GM12878 (cell line): ENCODE results near the gene SERPINA6. TPM values are rescaled to one million over a fixed set of nuclear protein-coding genes. Genes with fewer than 3 reads are reported as not detected.
A peak's percentile ranks its signal among the peaks of the same experiment; 100 is the strongest.

Source experiments
- ATAC-seq: fragments of 200-7000 bp; cut with Tn5 transposase; 3 replicates; pipeline ENCODE4 v1.9.1; 2020; ENCODE audit warnings: mild to moderate bottlenecking, moderate library complexity
- BruUV-seq: library from RNA; stranded (reverse); fragments of 400-500 nt; replicated peaks from 2 replicates; lab custom pipeline; 2021; lab: Mats Ljungman, UMichigan
- CTCF ChIA-PET: fragments of 300-600 bp; sonication (Branson Sonifier 250); formaldehyde crosslinking; extraction: SDS; loops from one replicate; lab custom pipeline; 2021; ENCODE audit warnings: inconsistent platforms; lab: Yijun Ruan, JAX
- POLR2A ChIA-PET: fragments of 350-600 bp; formaldehyde crosslinking; extraction: SDS; loops from one replicate; lab custom pipeline; 2021; ENCODE audit warnings: inconsistent platforms; lab: Charles Lee
- RAD21 ChIA-PET: fragments of 300-600 bp; sonication (Branson Sonifier 250); formaldehyde crosslinking; loops from one replicate; lab custom pipeline; 2023; ENCODE audit warnings: antibody characterized with exemption; ENCODE audit not compliant: unreplicated experiment; lab: Charles Lee
- SMC1A ChIA-PET: fragments of 300-600 bp; sonication (Branson Sonifier 250); formaldehyde crosslinking; loops from one replicate; lab custom pipeline; 2023; ENCODE audit not compliant: unreplicated experiment, uncharacterized antibody; lab: Charles Lee
- DNase-seq: peaks from one replicate; pipeline ENCODE4 v3.0.0-alpha.2; 2011; ENCODE audit warnings: low read depth, low spot score
- FAIRE-seq: peaks from 3 replicates; lab custom pipeline; 2011; peaks lifted over from hg19 to GRCh38; lab: Jason Lieb, UNC
- H2AFZ ChIP-seq: 2 replicates; pipeline ENCODE4 v1.6.0; 2011; ENCODE audit warnings: low read depth, low read length, control low read depth; ENCODE audit not compliant: control insufficient read depth
- H3K27ac ChIP-seq: 2 replicates; pipeline ENCODE4 v1.5.1; 2011; ENCODE audit warnings: control low read depth; ENCODE audit not compliant: control insufficient read depth, insufficient read depth
- H3K27me3 ChIP-seq, 2 experiments: replicated peaks in 1 of 2; 2 replicates each; pipeline versions ENCODE4 v1.6.0 to v1.6.1; 2011; ENCODE audit warnings: low read length in 1 of 2; ENCODE audit not compliant: control insufficient read depth in 2 of 2, insufficient read depth in 2 of 2
- H3K36me3 ChIP-seq, 2 experiments: 2 replicates each; pipeline ENCODE4 v1.5.1; 2011; ENCODE audit warnings: low read length in 1 of 2; ENCODE audit not compliant: control insufficient read depth in 2 of 2, insufficient read depth in 2 of 2
- H3K4me1 ChIP-seq: 2 replicates; pipeline ENCODE4 v1.6.1; 2011; ENCODE audit warnings: mild to moderate bottlenecking, low read length, moderate library complexity, mixed read lengths; ENCODE audit not compliant: control insufficient read depth, insufficient read depth
- H3K4me2 ChIP-seq: 2 replicates; pipeline ENCODE4 v1.6.0; 2011; ENCODE audit warnings: control low read depth; ENCODE audit not compliant: control insufficient read depth, insufficient read depth
- H3K4me3 ChIP-seq: fragments of 200-600 bp; sonication (generic); 2 replicates; pipeline ENCODE4 v1.5.1; 2016
- H3K79me2 ChIP-seq: 2 replicates; pipeline ENCODE4 v1.6.0; 2011; ENCODE audit warnings: low read length; ENCODE audit not compliant: control insufficient read depth, insufficient read depth
- H3K9ac ChIP-seq: 2 replicates; pipeline ENCODE4 v1.8.0; 2011; ENCODE audit warnings: low read length, control low read depth, mixed read lengths; ENCODE audit not compliant: control insufficient read depth, insufficient read depth
- H3K9me3 ChIP-seq: replicated peaks from 3 replicates; pipeline ENCODE4 v1.5.1; 2011; ENCODE audit warnings: mild to moderate bottlenecking, low read length; ENCODE audit not compliant: control insufficient read depth, insufficient read depth
- H4K20me1 ChIP-seq: 2 replicates; pipeline ENCODE4 v1.6.0; 2011; ENCODE audit not compliant: control insufficient read depth, insufficient read depth
- CHD2 ChIP-seq: IDR thresholded peaks from 2 replicates; pipeline ENCODE4 v1.6.1; 2011; ENCODE audit warnings: low read depth, low read length, improper control_type of control experiment, borderline replicate concordance
- CREM ChIP-seq: IDR thresholded peaks from 2 replicates; pipeline ENCODE4 v1.6.1; 2014; ENCODE audit warnings: antibody characterized with exemption, low read depth
- E2F8 ChIP-seq: fragments of 450-650 bp; IDR thresholded peaks from 2 replicates; pipeline ENCODE4 v1.6.1; 2018; ENCODE audit warnings: mild to moderate bottlenecking, low read depth, moderate library complexity; ENCODE audit not compliant: partially characterized antibody
- ETV6 ChIP-seq, 2 experiments: fragments of 450-650 bp in 1 of 2; IDR thresholded peaks in 1 of 2; conservative IDR thresholded peaks in 1 of 2; 2 replicates each; pipeline ENCODE4 v1.6.1; 2014; ENCODE audit warnings: antibody characterized with exemption in 1 of 2, borderline replicate concordance in 1 of 2, low read depth in 1 of 2, mild to moderate bottlenecking in 1 of 2, moderate library complexity in 1 of 2
- HCFC1 ChIP-seq: fragments of 150-350 bp; IDR thresholded peaks from 2 replicates; pipeline ENCODE4 v1.6.1; 2014; ENCODE audit warnings: low read length
- HDAC6 ChIP-seq: fragments of 200-600 bp; sonication (generic); IDR thresholded peaks from one replicate; pipeline ENCODE4 v1.8.0; 2017; ENCODE audit warnings: antibody characterized with exemption; ENCODE audit not compliant: unreplicated experiment
- NFIC ChIP-seq: IDR thresholded peaks from 2 replicates; pipeline ENCODE4 v1.6.1; 2012; ENCODE audit warnings: low read depth, mild to moderate bottlenecking, inconsistent platforms, low read length, moderate library complexity
- WGBS: methylation state at CpG from one replicate; pipeline ENCODE4 v1.1.6; 2016; ENCODE audit warnings: low lambda C conversion rate; ENCODE audit not compliant: insufficient replicate concordance, insufficient coverage; ENCODE audit errors: missing lambda C conversion rate; 5-methylcytosine and 5-hydroxymethylcytosine counted together
- in situ Hi-C: fragments of 300-500 bp; cut with MboI; formaldehyde crosslinking; loops from 9 replicates; pipeline ENCODE4 v1.14.3; 2018; ENCODE audit warnings: mixed read lengths
- intact Hi-C: fragments of 100-400 bp; cut with micrococcal nuclease; formaldehyde crosslinking; loops from one replicate; pipeline ENCODE4 v1.14.2; 2022; ENCODE audit not compliant: unreplicated experiment
- polyA plus RNA-seq, 11 experiments: library from polyadenylated mRNA; depleted of rRNA in 4 of 11; unstranded in 6 of 11; stranded (reverse) in 5 of 11; fragments of >200 nt; fragmentation: Nextera tagmentation in 4 of 11; fragmentation: Illumina TruSeq in 1 of 11; extraction: Ambion mirVana in 4 of 11; extraction: Trizol in 1 of 11; gene quantifications; 1 replicate in 1 of 11; 2 replicates in 10 of 11; pipeline versions ENCODE4 v1.2.1 to v1.2.3, GENCODE V29; 2011 to 2016; ENCODE audit warnings: inconsistent platforms in 2 of 11, missing spikeins in 2 of 11, low read depth in 1 of 11
- total RNA-seq, 4 experiments: library from RNA; depleted of rRNA in 3 of 4; stranded (reverse); fragments of >200 nt in 3 of 4; fragmentation: Illumina TruSeq in 1 of 4; extraction: Trizol in 1 of 4; gene quantifications; 2 replicates each; pipeline versions ENCODE4 v1.2.1 to v1.2.3, GENCODE V29; 2013 to 2021
- TF ChIP-seq, protein P1 (sequence below), 3 experiments: IDR thresholded peaks in 2 of 3; conservative IDR thresholded peaks in 1 of 3; 2 replicates each; pipeline ENCODE4 v1.5.1; 2011; ENCODE audit warnings: low read depth in 3 of 3, low read length in 3 of 3, mild to moderate bottlenecking in 3 of 3, control low read depth in 2 of 3, moderate library complexity in 2 of 3, inconsistent platforms in 1 of 3, mixed read lengths in 1 of 3; ENCODE audit not compliant: control insufficient read depth in 2 of 3, insufficient read depth in 1 of 3; ENCODE audit errors: extremely low read depth in 1 of 3
- TF ChIP-seq, protein P2 (sequence below): IDR thresholded peaks from 2 replicates; pipeline ENCODE4 v1.6.1; 2012; ENCODE audit warnings: low read depth, low read length, improper control_type of control experiment

Gene SERPINA6
- total and polyA plus RNA-seq, 10 of the 15 experiments (the other 5 are each of a cell fraction or from before 2014, with no cell fraction given), result 0.11 to 0.27 (median 0.23) TPM; not detected in 7

GRCh38 chr14:94372021-94372605 is 49.0 kb upstream of the SERPINA6 start:
- Histone ChIP-seq H4K20me1 (no peaks in the 10 kb centered on the region), H3K9ac (no peak overlapping the region), H3K4me3 (no peak overlapping the region), H3K4me2 (no peak overlapping the region), H3K36me3 (no peaks in the 10 kb centered on the region), H3K27ac (no peak overlapping the region), H3K27me3 (no peaks in the 10 kb centered on the region; a peak in 2 of 4 replicates), H3K79me2 (no peaks in the 10 kb centered on the region), H3K4me1 (no peaks in the 10 kb centered on the region), H2AFZ (no peak overlapping the region), H3K9me3 (no peaks in the 10 kb centered on the region)
- in situ Hi-C loops (no loop called here), intact Hi-C loops (no loop called here)
- ATAC-seq (no peak), DNase-seq (no peak), FAIRE-seq (no peak)
- ChIA-PET RAD21 (no interaction called here), SMC1A (no interaction called here), POLR2A (no interaction called here), CTCF (no interaction called here)
- WGBS, result 33% methylated on average over 13 of the region's 13 CpGs
- TF ChIP-seq ETV6 (conservative IDR thresholded peaks at IDR 0.05 in 1 of 2, IDR thresholded peaks at IDR 0.05 in 1 of 2; ENCODE audit: borderline replicate concordance in 1 of 2, low read depth in 1 of 2), result no peak
- TF ChIP-seq, protein P1, sequence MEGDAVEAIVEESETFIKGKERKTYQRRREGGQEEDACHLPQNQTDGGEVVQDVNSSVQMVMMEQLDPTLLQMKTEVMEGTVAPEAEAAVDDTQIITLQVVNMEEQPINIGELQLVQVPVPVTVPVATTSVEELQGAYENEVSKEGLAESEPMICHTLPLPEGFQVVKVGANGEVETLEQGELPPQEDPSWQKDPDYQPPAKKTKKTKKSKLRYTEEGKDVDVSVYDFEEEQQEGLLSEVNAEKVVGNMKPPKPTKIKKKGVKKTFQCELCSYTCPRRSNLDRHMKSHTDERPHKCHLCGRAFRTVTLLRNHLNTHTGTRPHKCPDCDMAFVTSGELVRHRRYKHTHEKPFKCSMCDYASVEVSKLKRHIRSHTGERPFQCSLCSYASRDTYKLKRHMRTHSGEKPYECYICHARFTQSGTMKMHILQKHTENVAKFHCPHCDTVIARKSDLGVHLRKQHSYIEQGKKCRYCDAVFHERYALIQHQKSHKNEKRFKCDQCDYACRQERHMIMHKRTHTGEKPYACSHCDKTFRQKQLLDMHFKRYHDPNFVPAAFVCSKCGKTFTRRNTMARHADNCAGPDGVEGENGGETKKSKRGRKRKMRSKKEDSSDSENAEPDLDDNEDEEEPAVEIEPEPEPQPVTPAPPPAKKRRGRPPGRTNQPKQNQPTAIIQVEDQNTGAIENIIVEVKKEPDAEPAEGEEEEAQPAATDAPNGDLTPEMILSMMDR (IDR thresholded peaks at IDR 0.05 in 2 of 3, conservative IDR thresholded peaks at IDR 0.05 in 1 of 3; ENCODE audit: control insufficient read depth in 2 of 3, extremely low read depth in 1 of 3, insufficient read depth in 1 of 3, low read depth in 3 of 3, low read length in 3 of 3), result 0 out of 6 replicates have a peak, but pooled peaks of 1 of the 3 experiments have one; percentile 14
- no TSS peak for BruUV-seq

DNA sequence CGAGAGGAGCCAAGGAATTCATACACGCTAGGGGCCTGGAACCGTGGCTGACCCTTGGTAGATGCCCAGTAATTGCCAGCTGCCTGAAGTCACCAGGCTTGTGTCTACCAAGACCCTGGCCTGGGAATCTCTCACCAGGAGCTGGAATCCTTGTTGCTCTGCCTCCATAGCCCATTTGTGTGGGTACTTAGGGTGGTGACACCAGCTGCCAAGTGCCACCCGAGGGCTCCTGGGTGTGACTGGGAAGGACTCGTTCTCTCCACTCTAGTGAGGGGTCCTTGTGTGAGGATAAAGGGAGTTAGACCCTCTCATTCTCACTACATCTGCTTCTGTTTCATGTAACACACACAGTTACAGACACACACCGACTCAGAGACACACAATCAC is 47.4 kb upstream of the SERPINA6 start:
- no peaks in the 10 kb centered on the region for H3K36me3 ChIP-seq
- TF ChIP-seq CREM (no peak), E2F8 (no peak), HCFC1 (no peak), NFIC (no peak), HDAC6 (no peak), CHD2 (no peak)
- TF ChIP-seq, protein P2, sequence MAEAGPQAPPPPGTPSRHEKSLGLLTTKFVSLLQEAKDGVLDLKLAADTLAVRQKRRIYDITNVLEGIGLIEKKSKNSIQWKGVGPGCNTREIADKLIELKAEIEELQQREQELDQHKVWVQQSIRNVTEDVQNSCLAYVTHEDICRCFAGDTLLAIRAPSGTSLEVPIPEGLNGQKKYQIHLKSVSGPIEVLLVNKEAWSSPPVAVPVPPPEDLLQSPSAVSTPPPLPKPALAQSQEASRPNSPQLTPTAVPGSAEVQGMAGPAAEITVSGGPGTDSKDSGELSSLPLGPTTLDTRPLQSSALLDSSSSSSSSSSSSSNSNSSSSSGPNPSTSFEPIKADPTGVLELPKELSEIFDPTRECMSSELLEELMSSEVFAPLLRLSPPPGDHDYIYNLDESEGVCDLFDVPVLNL, result no peak

More for the DNA sequence above, 47.4 kb upstream of the SERPINA6 start:
- BruUV-seq, result no TSS peak
- RAD21 ChIA-PET, result no interaction called here
- intact Hi-C loops (no loop called here), in situ Hi-C loops (no loop called here)
- Histone ChIP-seq H3K27me3 (no peaks in the 10 kb centered on the region; a peak in 2 of 4 replicates), H2AFZ (no peak overlapping the region), H3K4me2 (no peak overlapping the region), H3K4me3 (no peak overlapping the region), H3K79me2 (no peaks in the 10 kb centered on the region), H3K27ac (no peak overlapping the region), H3K9me3 (no peaks in the 10 kb centered on the region), H4K20me1 (no peaks in the 10 kb centered on the region), H3K9ac (no peak overlapping the region), H3K4me1 (no peaks in the 10 kb centered on the region)
- DNase-seq (no peak), FAIRE-seq (no peak), ATAC-seq (no peak)
- 41% methylated on average over 5 of the region's 6 CpGs for WGBS
- POLR2A ChIA-PET, result no interaction called here
- CTCF ChIA-PET, result no interaction called here
- SMC1A ChIA-PET, result no interaction called here
